IMR-90 (cell line): ENCODE results near the gene KCNH6. TPM values are rescaled to one million over a fixed set of nuclear protein-coding genes. Genes with fewer than 3 reads are reported as not detected.

ENCODE experiments used
- ATAC-seq: fragments of 200-7000 bp; cut with Tn5 transposase; 2 replicates; pipeline ENCODE4 v1.9.1; 2020; ENCODE audit warnings: low read depth, mild to moderate bottlenecking, moderate library complexity
- BruUV-seq: library from RNA; stranded (reverse); fragments of 400-500 nt; replicated peaks from 2 replicates; lab custom pipeline; 2021; lab: Mats Ljungman, UMichigan
- CTCF ChIA-PET: fragments of 300-600 bp; formaldehyde crosslinking; extraction: SDS; loops from one replicate; lab custom pipeline; 2021; ENCODE audit warnings: antibody characterized with exemption; lab: Yijun Ruan, JAX
- POLR2A ChIA-PET: fragments of 300-600 bp; sonication (Branson Sonifier 250); formaldehyde crosslinking; loops from one replicate; lab custom pipeline; 2022; ENCODE audit warnings: antibody characterized with exemption; ENCODE audit not compliant: unreplicated experiment; lab: Charles Lee
- DNase-seq: peaks from one replicate; pipeline ENCODE4 v3.0.0; 2013
- H2AFZ ChIP-seq: replicated peaks from 2 replicates; pipeline ENCODE3; 2013; ENCODE audit warnings: low read length, mild to moderate bottlenecking; ENCODE audit not compliant: poor library complexity
- H2AK5ac ChIP-seq: 2 replicates; pipeline ENCODE4 v1.6.1; 2013; ENCODE audit warnings: low read depth, low read length, inconsistent platforms
- H2AK9ac ChIP-seq: replicated peaks from 2 replicates; pipeline ENCODE3; 2013; ENCODE audit warnings: mild to moderate bottlenecking, low read depth, low read length, moderate library complexity; ENCODE audit not compliant: poor library complexity
- H2BK120ac ChIP-seq: 2 replicates; pipeline ENCODE4 v1.6.1; 2013; ENCODE audit warnings: low read depth, low read length, inconsistent platforms
- H2BK15ac ChIP-seq: 3 replicates; pipeline ENCODE4 v1.6.1; 2013; ENCODE audit warnings: low read depth, low read length, inconsistent platforms
- H2BK20ac ChIP-seq: 2 replicates; pipeline ENCODE4 v1.6.1; 2013; ENCODE audit warnings: low read depth, mild to moderate bottlenecking, inconsistent platforms, low read length, moderate library complexity
- H2BK5ac ChIP-seq: 2 replicates; pipeline ENCODE4 v1.6.1; 2013; ENCODE audit warnings: mild to moderate bottlenecking, low read depth, low read length, inconsistent platforms; ENCODE audit not compliant: poor library complexity, severe bottlenecking
- H3K14ac ChIP-seq: replicated peaks from 2 replicates; pipeline ENCODE4 v1.6.1; 2013; ENCODE audit warnings: low read depth, low read length, inconsistent platforms
- H3K18ac ChIP-seq: 2 replicates; pipeline ENCODE4 v1.6.1; 2013; ENCODE audit warnings: low read depth, low read length, control low read depth
- H3K23ac ChIP-seq: 2 replicates; pipeline ENCODE4 v1.6.1; 2013; ENCODE audit warnings: low read depth, low read length, inconsistent platforms
- H3K27ac ChIP-seq: 2 replicates; pipeline ENCODE4 v1.5.1; 2013; ENCODE audit warnings: mild to moderate bottlenecking, control low read depth, low read length; ENCODE audit not compliant: insufficient read depth
- H3K27me3 ChIP-seq: 2 replicates; pipeline ENCODE4 v1.6.1; 2013; ENCODE audit warnings: low read length; ENCODE audit not compliant: control insufficient read depth, insufficient read depth
- H3K36me3 ChIP-seq: 2 replicates; pipeline ENCODE4 v1.6.1; 2013; ENCODE audit warnings: low read length, mixed read lengths; ENCODE audit not compliant: control insufficient read depth, insufficient read depth
- H3K4ac ChIP-seq: 2 replicates; pipeline ENCODE4 v1.6.1; 2013; ENCODE audit warnings: low read depth, low read length, inconsistent platforms
- H3K4me1 ChIP-seq: 2 replicates; pipeline ENCODE4 v1.6.1; 2013; ENCODE audit warnings: low read length, mixed read lengths; ENCODE audit not compliant: control insufficient read depth, insufficient read depth
- H3K4me2 ChIP-seq: 2 replicates; pipeline ENCODE4 v1.6.1; 2013; ENCODE audit warnings: low read depth, mild to moderate bottlenecking, control low read depth, low read length, moderate library complexity
- H3K4me3 ChIP-seq: 2 replicates; pipeline ENCODE4 v1.5.1; 2013; ENCODE audit warnings: low read depth, mild to moderate bottlenecking, control low read depth, low read length, moderate library complexity; ENCODE audit not compliant: insufficient read depth
- H3K56ac ChIP-seq: 2 replicates; pipeline ENCODE4 v1.6.1; 2013; ENCODE audit warnings: low read length, inconsistent platforms; ENCODE audit not compliant: insufficient read depth; ENCODE audit errors: extremely low read depth
- H3K79me1 ChIP-seq, 2 experiments: 2 replicates each; pipeline ENCODE4 v1.6.1; 2013; ENCODE audit warnings: low read length in 2 of 2, inconsistent platforms in 1 of 2, low read depth in 1 of 2
- H3K9ac ChIP-seq: 2 replicates; pipeline ENCODE4 v1.6.1; 2013; ENCODE audit warnings: low read depth, low read length, control low read depth
- H3K9me1 ChIP-seq: 2 replicates; pipeline ENCODE4 v1.6.1; 2013; ENCODE audit warnings: low read length, inconsistent platforms; ENCODE audit not compliant: insufficient read depth
- H3K9me3 ChIP-seq: 2 replicates; pipeline ENCODE4 v1.6.1; 2013; ENCODE audit warnings: low read length; ENCODE audit not compliant: control insufficient read depth, insufficient read depth
- H4K20me1 ChIP-seq: 2 replicates; pipeline ENCODE4 v1.6.1; 2013; ENCODE audit warnings: low read length, inconsistent platforms; ENCODE audit not compliant: insufficient read depth
- H4K5ac ChIP-seq: 2 replicates; pipeline ENCODE4 v1.6.1; 2013; ENCODE audit warnings: mild to moderate bottlenecking, low read depth, low read length, control low read depth
- H4K8ac ChIP-seq, 2 experiments: 2 replicates each; pipeline ENCODE4 v1.6.1; 2013; ENCODE audit warnings: low read depth in 2 of 2, low read length in 2 of 2, control low read depth in 1 of 2, inconsistent platforms in 1 of 2
- H4K91ac ChIP-seq: 2 replicates; pipeline ENCODE4 v1.6.1; 2013; ENCODE audit warnings: low read depth, low read length, inconsistent platforms; ENCODE audit not compliant: insufficient read depth
- WGBS, 2 experiments: methylation state at CpG; one replicate each; pipeline versions ENCODE4 v1.1.5 to v1.1.7; 2013; ENCODE audit warnings: missing lambda C conversion rate in 2 of 2; ENCODE audit not compliant: insufficient read length in 1 of 2; ENCODE audit errors: extremely low coverage in 2 of 2; 5-methylcytosine and 5-hydroxymethylcytosine counted together
- dilution Hi-C: fragments of 300-500 bp; cut with HindIII; formaldehyde crosslinking; loops from one replicate; pipeline ENCODE4 v1.14.3; 2018; ENCODE audit warnings: low sequenced_read_pairs; ENCODE audit not compliant: unreplicated experiment
- in situ Hi-C: fragments of 300-500 bp; cut with MboI; formaldehyde crosslinking; loops from 3 replicates; pipeline ENCODE4 v1.14.3; 2019; ENCODE audit warnings: low sequenced_read_pairs, inconsistent platforms, mixed read lengths
- intact Hi-C: fragments of 100-400 bp; cut with micrococcal nuclease; formaldehyde crosslinking; loops from 2 replicates; pipeline ENCODE4 v1.10.0; 2022
- polyA plus RNA-seq, 3 experiments: library from polyadenylated mRNA; depleted of rRNA; stranded (reverse); fragments of >200 nt; gene quantifications; 2 replicates each; pipeline ENCODE4 v1.2.3, GENCODE V29; 2012; ENCODE audit warnings: low replicate concordance in 1 of 3
- total RNA-seq: library from RNA; depleted of rRNA; stranded (reverse); fragments of >200 nt; gene quantifications from 2 replicates; pipeline ENCODE4 v1.2.3, GENCODE V29; 2012
- TF ChIP-seq, protein P1 (sequence below): fragments of 150-350 bp; IDR thresholded peaks from 2 replicates; pipeline ENCODE4 v1.6.1; 2017; ENCODE audit warnings: mild to moderate bottlenecking, antibody characterized with exemption, low read length, low read depth

The KCNH6 gene
- total and polyA plus RNA-seq, 2 of the 4 experiments (the other 2 are of a cell fraction), result 0.17 to 0.18 TPM

DNA sequence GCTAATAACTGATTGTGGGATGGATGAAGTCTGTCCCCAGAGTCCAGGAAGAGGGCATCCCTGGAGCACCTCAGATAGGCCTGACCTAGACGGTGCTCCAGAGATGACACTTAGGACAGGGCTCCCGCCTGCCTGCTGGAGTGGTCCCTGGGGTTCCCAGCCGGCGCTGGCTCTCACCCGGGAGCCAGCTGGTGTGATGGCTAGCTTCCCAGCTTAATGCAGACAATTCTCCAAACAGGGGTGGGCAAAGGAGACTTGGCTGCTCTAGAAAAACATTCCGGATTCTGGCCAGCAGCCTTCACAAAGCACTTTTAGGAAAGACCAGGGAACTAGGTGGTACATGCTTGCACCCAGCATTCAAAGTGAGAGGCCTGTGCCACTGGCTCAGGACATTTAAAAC lies 27.7 kb upstream of the KCNH6 start:
- TF ChIP-seq, protein P1, sequence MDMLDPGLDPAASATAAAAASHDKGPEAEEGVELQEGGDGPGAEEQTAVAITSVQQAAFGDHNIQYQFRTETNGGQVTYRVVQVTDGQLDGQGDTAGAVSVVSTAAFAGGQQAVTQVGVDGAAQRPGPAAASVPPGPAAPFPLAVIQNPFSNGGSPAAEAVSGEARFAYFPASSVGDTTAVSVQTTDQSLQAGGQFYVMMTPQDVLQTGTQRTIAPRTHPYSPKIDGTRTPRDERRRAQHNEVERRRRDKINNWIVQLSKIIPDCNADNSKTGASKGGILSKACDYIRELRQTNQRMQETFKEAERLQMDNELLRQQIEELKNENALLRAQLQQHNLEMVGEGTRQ, result no peak
- peak overlapping the region; percentile 84 for H3K14ac ChIP-seq
- H4K91ac ChIP-seq, result peak overlapping the region; percentile 73
- peak overlapping the region; percentile 62 for H2AFZ ChIP-seq
- H3K36me3 ChIP-seq, result no peaks in the 10 kb centered on the region
- in situ Hi-C loops, result no loop called here
- BruUV-seq, result no TSS peak
- CTCF ChIA-PET, result no interaction called here
- WGBS, 2 experiments, result no CpG with 5 or more reads among the region's 6 CpGs
- intact Hi-C loops, result no loop called here
- no peak overlapping the region for H3K4me3 ChIP-seq
- peak overlapping the region in 1 of 2 experiments; percentile 73; a peak in 1 of 4 replicates for H4K8ac ChIP-seq
- peak overlapping the region; percentile 77 for H2BK20ac ChIP-seq
- peak overlapping the region; percentile 83; the same call in 2 of the 3 replicates for H2BK15ac ChIP-seq
- peak overlapping the region; percentile 97; the same call in 1 of the 2 replicates for H2AK5ac ChIP-seq
- H2AK9ac ChIP-seq, result peak overlapping the region; percentile 40
- no peaks in the 10 kb centered on the region for H4K20me1 ChIP-seq
- peaks cover 4% of the 10 kb centered on the region; the same call in 1 of the 2 replicates for H3K27me3 ChIP-seq
- peaks cover 19% of the 10 kb centered on the region for H3K9me1 ChIP-seq
- DNase-seq (peak; percentile 41), ATAC-seq (no peak)
- H3K4me1 ChIP-seq, result peaks cover 27% of the 10 kb centered on the region
- POLR2A ChIA-PET, result interaction anchor here (0.6 kb wide), 1 partner anchor 240 kb away, joined by 3 read pairs; no protein-coding TSS in a partner anchor
- H3K56ac ChIP-seq, result no peak overlapping the region
- dilution Hi-C loops, result no loop called here
- H3K9ac ChIP-seq, result no peak overlapping the region
- 0 out of 2 replicates have a peak overlapping the region, but pooled peaks have one; percentile 15 for H3K27ac ChIP-seq
- peak overlapping the region; percentile 53 for H3K18ac ChIP-seq
- H2BK120ac ChIP-seq, result peak overlapping the region; percentile 98
- peak overlapping the region; percentile 27; the same call in 1 of the 2 replicates for H4K5ac ChIP-seq
- H3K4ac ChIP-seq, result peak overlapping the region; percentile 98
- H3K9me3 ChIP-seq, result no peaks in the 10 kb centered on the region
- no peak overlapping the region for H3K4me2 ChIP-seq
- peak overlapping the region; percentile 68 for H3K23ac ChIP-seq
- peaks cover 0 to 2% of the 10 kb centered on the region in 2 experiments; a peak in 1 of 4 replicates for H3K79me1 ChIP-seq
- peak overlapping the region; percentile 15 for H2BK5ac ChIP-seq
